GM10266 (cell line): Measurements from ENCODE around the gene IMPG1.
"Not testable (repeated sequence)": the region's sequence is repeated elsewhere in the genome, so short reads cannot be mapped to it uniquely, and the experiment has no call there.

Experiments used
- DNase-seq: peaks from one replicate; pipeline ENCODE4 v3.0.0; 2012; ENCODE audit errors: extremely low spot score
- TF ChIP-seq, protein P1 (sequence below): IDR thresholded peaks from 2 replicates; pipeline ENCODE4 v1.5.1; 2012; ENCODE audit warnings: mild to moderate bottlenecking, low read depth; ENCODE audit not compliant: control insufficient read depth, insufficient read depth; ENCODE audit errors: missing control alignments

IMPG1 gene

DNA sequence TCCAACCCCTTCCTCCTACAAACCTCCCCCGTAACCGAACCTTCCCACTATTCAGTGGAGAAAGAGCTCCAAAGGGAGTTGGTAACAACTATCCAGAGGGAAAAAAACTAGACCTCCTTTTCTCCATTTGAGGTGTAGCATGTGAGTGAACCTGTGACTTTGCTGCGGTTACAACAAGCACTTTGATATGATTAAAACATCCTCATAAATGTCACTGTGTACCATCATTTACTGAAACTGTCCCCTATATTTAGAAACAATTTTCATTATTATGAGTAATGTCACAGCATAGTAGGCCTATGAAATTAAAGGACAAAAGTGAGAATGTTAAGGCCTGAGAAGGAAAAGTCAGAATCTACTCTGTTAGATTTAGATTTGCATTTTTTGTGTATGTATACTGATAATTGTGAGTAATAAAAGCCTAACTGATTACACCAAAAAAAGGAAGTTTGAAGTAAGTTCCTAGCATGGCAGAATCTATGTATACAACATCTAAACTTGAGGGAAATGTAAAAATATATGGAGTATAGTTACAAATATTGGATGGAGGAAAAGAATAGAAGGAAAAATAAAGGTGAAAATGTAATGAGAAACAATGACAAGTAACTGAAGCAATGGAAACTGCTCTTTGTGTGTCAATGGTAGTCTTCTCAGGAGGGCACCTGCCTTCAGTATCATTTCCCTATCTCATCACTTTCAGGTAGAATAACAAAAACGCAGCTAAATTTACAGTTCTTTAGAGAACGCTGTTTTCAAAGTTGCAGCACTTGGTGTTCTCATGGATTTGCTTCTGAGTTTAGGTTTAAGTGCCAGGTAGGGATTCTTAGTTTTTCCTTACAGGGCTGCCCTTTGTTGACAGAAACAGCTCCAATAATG is 145.9 kb downstream of the IMPG1 start:
- DNase-seq, result no peak
- TF ChIP-seq, protein P1, sequence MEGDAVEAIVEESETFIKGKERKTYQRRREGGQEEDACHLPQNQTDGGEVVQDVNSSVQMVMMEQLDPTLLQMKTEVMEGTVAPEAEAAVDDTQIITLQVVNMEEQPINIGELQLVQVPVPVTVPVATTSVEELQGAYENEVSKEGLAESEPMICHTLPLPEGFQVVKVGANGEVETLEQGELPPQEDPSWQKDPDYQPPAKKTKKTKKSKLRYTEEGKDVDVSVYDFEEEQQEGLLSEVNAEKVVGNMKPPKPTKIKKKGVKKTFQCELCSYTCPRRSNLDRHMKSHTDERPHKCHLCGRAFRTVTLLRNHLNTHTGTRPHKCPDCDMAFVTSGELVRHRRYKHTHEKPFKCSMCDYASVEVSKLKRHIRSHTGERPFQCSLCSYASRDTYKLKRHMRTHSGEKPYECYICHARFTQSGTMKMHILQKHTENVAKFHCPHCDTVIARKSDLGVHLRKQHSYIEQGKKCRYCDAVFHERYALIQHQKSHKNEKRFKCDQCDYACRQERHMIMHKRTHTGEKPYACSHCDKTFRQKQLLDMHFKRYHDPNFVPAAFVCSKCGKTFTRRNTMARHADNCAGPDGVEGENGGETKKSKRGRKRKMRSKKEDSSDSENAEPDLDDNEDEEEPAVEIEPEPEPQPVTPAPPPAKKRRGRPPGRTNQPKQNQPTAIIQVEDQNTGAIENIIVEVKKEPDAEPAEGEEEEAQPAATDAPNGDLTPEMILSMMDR, result no peak

- TF ChIP-seq, protein P1, result no peak
- DNase-seq, result no peak
These were observed 150.2 kb downstream of the IMPG1 start for GRCh38 chr6:75922226-75922625.

GRCh38 chr6:75913040-75913439 is 159.4 kb downstream of the IMPG1 start:
- DNase-seq, result no peak
- TF ChIP-seq, protein P1, result no peak

GRCh38 chr6:75907444-75907843 is 165.0 kb downstream of the IMPG1 start:
- DNase-seq, result no peak

DNA sequence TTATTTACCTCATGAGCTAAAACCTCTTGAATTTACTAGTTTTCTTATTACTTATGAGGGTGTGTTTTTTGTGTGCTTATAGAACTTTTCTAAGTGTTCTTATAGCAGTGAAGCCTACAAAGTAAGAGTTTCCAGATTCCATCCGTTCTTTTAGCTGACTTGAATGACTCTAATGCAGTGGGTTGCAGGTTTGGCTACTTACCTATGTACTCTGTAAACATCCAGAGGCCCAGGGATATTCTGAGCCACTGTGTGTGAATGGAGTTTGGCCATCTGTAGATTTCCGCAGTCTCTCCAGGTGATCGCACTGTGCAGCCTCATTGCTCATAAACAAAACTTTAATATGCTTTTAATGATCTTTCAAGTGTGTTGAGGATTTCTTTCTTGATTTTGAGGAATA is 165.6 kb downstream of the IMPG1 start:
- no peak for DNase-seq
- TF ChIP-seq, protein P1, result no peak

More at GRCh38 chr6:75907444-75907843, 165.0 kb downstream of the IMPG1 start:
- TF ChIP-seq, protein P1, result no peak

DNA sequence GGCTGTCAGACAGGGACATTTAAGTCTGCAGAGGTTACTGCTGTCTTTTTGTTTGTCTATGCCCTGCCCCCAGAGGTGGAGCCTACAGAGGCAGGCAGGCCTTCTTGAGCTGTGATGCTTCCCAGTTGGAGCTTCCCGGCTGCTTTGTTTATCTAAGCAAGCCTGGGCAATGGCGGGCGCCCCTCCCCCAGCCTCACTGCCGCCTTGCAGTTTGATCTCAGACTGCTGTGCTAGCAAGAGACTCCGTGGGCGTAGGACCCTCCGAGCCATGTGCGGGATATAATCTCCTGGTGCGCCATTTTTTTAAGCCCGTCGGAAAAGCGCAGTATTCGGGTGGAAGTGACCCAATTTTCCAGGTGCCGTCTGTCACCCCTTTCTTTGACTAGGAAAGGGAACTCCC is 167.3 kb downstream of the IMPG1 start:
- not testable (repeated sequence) for DNase-seq

GRCh38 chr6:75900216-75900615 is 172.2 kb downstream of the IMPG1 start:
- not testable (repeated sequence) for DNase-seq

DNA sequence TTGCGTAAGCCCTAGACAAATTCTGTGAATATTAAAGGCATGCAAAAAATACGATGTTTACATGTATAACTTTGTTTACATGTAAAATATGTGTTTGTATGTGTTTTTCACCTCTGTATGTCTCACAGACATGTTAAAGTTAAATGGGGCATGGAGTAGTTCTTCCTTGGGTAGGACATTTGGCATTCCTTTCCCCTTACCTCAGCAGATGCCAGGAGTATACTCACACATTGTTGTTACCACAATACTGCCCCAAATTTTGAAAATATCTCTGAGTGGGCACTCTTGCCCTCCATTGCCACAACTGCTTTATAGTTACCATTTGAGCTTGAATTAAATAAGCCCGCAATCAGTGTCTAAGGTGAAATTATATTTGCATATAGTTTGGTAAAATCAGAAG is 175.9 kb downstream of the IMPG1 start:
- no peak for DNase-seq
- TF ChIP-seq, protein P1, result no peak
